ENCODE measurements around the gene NCKAP5.

NCKAP5 gene

GRCh38 chr2:133345638-133346037 is 222.6 kb downstream of the NCKAP5 start:
- TF ChIP-seq USF1 (IDR thresholded peaks at IDR 0.05) (no peak), TAF1 (IDR thresholded peaks at IDR 0.05; ENCODE audit: low read depth) (no peak), CEBPB (IDR thresholded peaks at IDR 0.05) (no peak), EGR1 (IDR thresholded peaks at IDR 0.05) (no peak), TEAD4 (IDR thresholded peaks at IDR 0.05) (no peak), TCF12 (IDR thresholded peaks at IDR 0.05; ENCODE audit: low read depth) (no peak), REST (IDR thresholded peaks at IDR 0.05; ENCODE audit: low read depth) (no peak)

GRCh38 chr2:133344849-133345248 is 223.4 kb downstream of the NCKAP5 start:
- TF ChIP-seq ZBTB7A (IDR thresholded peaks at IDR 0.05; ENCODE audit: low read depth) (no peak), MAX (IDR thresholded peaks at IDR 0.05) (no peak), TAF1 (IDR thresholded peaks at IDR 0.05; ENCODE audit: low read depth) (no peak), TEAD4 (IDR thresholded peaks at IDR 0.05) (no peak), USF1 (IDR thresholded peaks at IDR 0.05) (no peak), FOXM1 (IDR thresholded peaks at IDR 0.05; ENCODE audit: borderline replicate concordance, low read depth) (no peak), EP300 (IDR thresholded peaks at IDR 0.05; ENCODE audit: borderline replicate concordance) (no peak), YY1 (IDR thresholded peaks at IDR 0.05; ENCODE audit: low read depth) (no peak), EGR1 (IDR thresholded peaks at IDR 0.05) (no peak), NFIC (IDR thresholded peaks at IDR 0.05) (no peak), RAD21 (IDR thresholded peaks at IDR 0.05; ENCODE audit: low read depth) (no peak), TCF12 (IDR thresholded peaks at IDR 0.05; ENCODE audit: low read depth) (no peak), CREB1 (IDR thresholded peaks at IDR 0.05; ENCODE audit: low read depth) (no peak), REST (IDR thresholded peaks at IDR 0.05; ENCODE audit: low read depth) (no peak)

GRCh38 chr2:133343018-133343352 is 225.3 kb downstream of the NCKAP5 start:
- TF ChIP-seq TAF1 (IDR thresholded peaks at IDR 0.05; ENCODE audit: low read depth) (no peak), ZBTB7A (IDR thresholded peaks at IDR 0.05; ENCODE audit: low read depth) (no peak), EP300 (IDR thresholded peaks at IDR 0.05; ENCODE audit: borderline replicate concordance) (no peak)

GRCh38 chr2:133342286-133343017 is 225.8 kb downstream of the NCKAP5 start:
- TF ChIP-seq YY1 (IDR thresholded peaks at IDR 0.05; ENCODE audit: low read depth) (no peak), TEAD4 (IDR thresholded peaks at IDR 0.05) (no peak), FOXM1 (IDR thresholded peaks at IDR 0.05; ENCODE audit: borderline replicate concordance, low read depth) (no peak), CREB1 (IDR thresholded peaks at IDR 0.05; ENCODE audit: low read depth) (no peak), NFIC (IDR thresholded peaks at IDR 0.05) (no peak), USF1 (IDR thresholded peaks at IDR 0.05) (no peak), TCF12 (IDR thresholded peaks at IDR 0.05; ENCODE audit: low read depth) (no peak), RAD21 (IDR thresholded peaks at IDR 0.05; ENCODE audit: low read depth) (no peak), CEBPB (IDR thresholded peaks at IDR 0.05) (no peak), ZBTB7A (IDR thresholded peaks at IDR 0.05; ENCODE audit: low read depth) (no peak), MAX (IDR thresholded peaks at IDR 0.05) (no peak), REST (IDR thresholded peaks at IDR 0.05; ENCODE audit: low read depth) (no peak), EP300 (IDR thresholded peaks at IDR 0.05; ENCODE audit: borderline replicate concordance) (no peak), TAF1 (IDR thresholded peaks at IDR 0.05; ENCODE audit: low read depth) (no peak), EGR1 (IDR thresholded peaks at IDR 0.05) (no peak)
